Activated CD4-positive, alpha-beta memory T cell treated with anti-CD3 and anti-CD28 coated beads, Interleukin-2, amount 10 ng/mL, durations not matched to agents 7 days and 5 days (primary cell): ENCODE results near the gene KCNJ3. TPM values are rescaled to one million over a fixed set of nuclear protein-coding genes. Genes with fewer than 3 reads are reported as not detected.

Experiments used
- CTCF ChIA-PET: fragments of 350-600 bp; sonication (Branson Sonifier 250); formaldehyde crosslinking; loops from one replicate; lab custom pipeline; 2021; ENCODE audit warnings: antibody characterized with exemption, inconsistent platforms; lab: Charles Lee
- POLR2A ChIA-PET: fragments of 350-600 bp; sonication (Branson Sonifier 250); formaldehyde crosslinking; loops from one replicate; lab custom pipeline; 2021; ENCODE audit warnings: antibody characterized with exemption; lab: Charles Lee
- DNase-seq: peaks from one replicate; pipeline ENCODE4 v3.0.0-alpha.2; 2020
- H3K27ac Mint-ChIP-seq: one replicate; pipeline ENCODE4 v1.8.0; 2021; ENCODE audit warnings: mild to moderate bottlenecking, mixed read lengths
- H3K27me3 Mint-ChIP-seq: one replicate; pipeline ENCODE4 v1.8.0; 2021; ENCODE audit warnings: mixed read lengths
- H3K36me3 Mint-ChIP-seq: one replicate; pipeline ENCODE4 v1.8.0; 2021; ENCODE audit warnings: low read depth, mixed read lengths
- H3K4me1 Mint-ChIP-seq: one replicate; pipeline ENCODE4 v1.8.0; 2021; ENCODE audit warnings: mixed read lengths
- H3K4me3 Mint-ChIP-seq: one replicate; pipeline ENCODE4 v1.8.0; 2021; ENCODE audit warnings: mild to moderate bottlenecking, mixed read lengths
- H3K9me3 Mint-ChIP-seq: one replicate; pipeline ENCODE4 v1.8.0; 2021; ENCODE audit warnings: mixed read lengths
- total RNA-seq, 2 experiments: library from RNA; stranded (reverse); gene quantifications; one replicate each; pipeline ENCODE4 v1.2.3, GENCODE V29; 2021

KCNJ3 gene
- total RNA-seq, 2 experiments from 2014 or later, result not detected

DNA sequence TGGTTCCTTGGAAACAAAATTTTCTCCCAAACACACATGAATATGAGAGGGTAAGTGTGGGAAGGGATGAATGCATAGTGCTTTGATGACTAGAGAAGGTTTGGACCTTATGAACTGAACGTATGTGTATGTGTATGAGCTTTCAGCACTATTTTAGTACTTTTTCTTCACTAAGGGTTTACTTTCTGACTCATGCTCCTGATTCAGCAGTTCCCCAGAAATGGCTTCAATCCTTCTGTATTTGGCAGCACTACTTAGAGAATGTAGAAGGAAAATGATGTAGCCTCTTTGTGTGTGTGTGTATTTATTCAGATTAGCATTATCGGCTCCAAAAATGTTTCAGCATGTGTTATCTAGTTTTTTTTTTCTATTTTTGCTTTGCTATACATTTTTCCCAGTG is 22.2 kb downstream of the KCNJ3 start:
- Mint-ChIP-seq H3K4me3 (no peak overlapping the region), H3K4me1 (no peaks in the 10 kb centered on the region), H3K9me3 (no peaks in the 10 kb centered on the region), H3K27ac (no peak overlapping the region), H3K27me3 (no peaks in the 10 kb centered on the region), H3K36me3 (no peaks in the 10 kb centered on the region)
- POLR2A ChIA-PET, result no interaction called here
- CTCF ChIA-PET, result no interaction called here
- no peak for DNase-seq

DNA sequence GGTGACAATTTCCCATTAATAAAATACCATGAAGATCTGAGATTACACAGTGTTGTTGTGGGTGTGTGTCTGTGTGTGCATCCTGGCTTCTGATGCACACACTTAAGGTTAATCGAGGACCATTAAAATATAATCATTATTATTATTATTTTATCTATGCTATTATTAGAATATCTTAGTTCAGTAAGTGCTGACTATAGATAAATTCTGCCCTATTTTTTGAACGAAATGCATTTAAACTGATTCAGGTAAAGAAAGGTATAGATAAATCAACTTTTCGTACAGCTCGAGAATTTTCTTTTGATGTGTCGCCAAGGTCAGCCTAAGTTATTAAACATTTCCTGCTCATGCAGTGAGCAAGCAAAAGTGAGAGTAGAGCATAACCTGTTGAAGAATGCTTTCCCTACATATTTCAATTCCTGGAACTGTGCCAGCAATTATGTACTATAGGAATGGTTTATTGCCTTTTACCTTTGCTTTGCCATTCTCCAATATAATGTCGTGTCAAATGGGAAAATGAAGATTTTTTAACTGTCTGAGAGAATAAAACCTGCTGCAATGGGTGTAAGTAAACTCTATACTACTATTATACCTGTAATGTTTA is 25.8 kb downstream of the KCNJ3 start:
- no peak for DNase-seq

DNA sequence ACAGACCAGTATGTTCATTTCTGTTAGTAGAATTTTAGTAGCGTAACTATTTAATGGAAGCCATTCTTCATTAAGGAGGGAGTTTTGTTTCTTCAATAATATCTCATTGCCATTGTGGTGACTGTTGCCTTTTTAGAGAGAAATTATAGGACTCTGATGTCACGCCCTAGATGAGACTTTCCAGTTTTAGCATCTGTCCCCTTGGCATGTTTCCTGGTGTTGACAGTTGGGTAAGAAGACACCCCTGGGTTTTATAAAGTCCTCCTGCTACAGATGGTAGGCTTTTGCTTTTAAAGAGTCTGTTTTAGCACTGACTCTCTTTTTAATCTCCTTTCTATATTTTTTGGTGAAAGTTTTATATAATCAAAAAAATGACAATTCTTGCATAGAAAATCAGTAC is 41.9 kb downstream of the KCNJ3 start:
- H3K27me3 Mint-ChIP-seq, result no peaks in the 10 kb centered on the region
- POLR2A ChIA-PET, result no interaction called here
- H3K4me1 Mint-ChIP-seq, result no peaks in the 10 kb centered on the region
- no peak overlapping the region for H3K4me3 Mint-ChIP-seq
- H3K9me3 Mint-ChIP-seq, result peaks cover 6% of the 10 kb centered on the region
- H3K36me3 Mint-ChIP-seq, result no peaks in the 10 kb centered on the region
- DNase-seq, result no peak
- CTCF ChIA-PET, result no interaction called here
- no peak overlapping the region for H3K27ac Mint-ChIP-seq

More for the DNA sequence above, 25.8 kb downstream of the KCNJ3 start:
- ChIA-PET CTCF (interaction anchor here (1.0 kb wide), 1 partner anchor 13 kb away, joined by 3 read pairs; no protein-coding TSS in a partner anchor), POLR2A (no interaction called here)
- no peaks in the 10 kb centered on the region for H3K4me1 Mint-ChIP-seq
- H3K9me3 Mint-ChIP-seq, result peaks cover 6% of the 10 kb centered on the region
- no peaks in the 10 kb centered on the region for H3K36me3 Mint-ChIP-seq
- no peak overlapping the region for H3K4me3 Mint-ChIP-seq
- no peaks in the 10 kb centered on the region for H3K27me3 Mint-ChIP-seq
- H3K27ac Mint-ChIP-seq, result no peak overlapping the region

DNA sequence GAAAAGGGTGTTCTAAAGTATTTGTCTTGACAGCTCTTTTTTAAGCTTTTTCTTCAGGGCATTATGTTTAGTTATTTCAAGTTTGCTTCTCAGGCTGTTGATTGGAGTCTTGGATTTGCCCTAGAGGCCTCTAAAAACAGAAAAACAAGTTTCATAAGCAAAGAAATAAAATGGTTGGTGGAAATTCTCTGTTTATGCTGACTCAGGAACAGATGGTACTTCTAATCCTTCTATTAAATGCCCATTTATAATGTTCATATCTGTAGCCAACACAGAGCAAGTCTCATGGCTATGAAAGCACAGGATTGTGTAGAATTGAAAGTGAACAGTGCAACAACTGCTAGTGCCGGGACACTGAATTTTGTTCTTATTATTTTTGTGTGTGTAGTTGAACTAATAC is 60.4 kb downstream of the KCNJ3 start:
- no peaks in the 10 kb centered on the region for H3K36me3 Mint-ChIP-seq
- no peaks in the 10 kb centered on the region for H3K4me1 Mint-ChIP-seq
- H3K27ac Mint-ChIP-seq, result no peak overlapping the region
- H3K4me3 Mint-ChIP-seq, result no peak overlapping the region
- POLR2A ChIA-PET, result no interaction called here
- no peaks in the 10 kb centered on the region for H3K9me3 Mint-ChIP-seq
- no peak for DNase-seq
- H3K27me3 Mint-ChIP-seq, result no peaks in the 10 kb centered on the region
- CTCF ChIA-PET, result no interaction called here

DNA sequence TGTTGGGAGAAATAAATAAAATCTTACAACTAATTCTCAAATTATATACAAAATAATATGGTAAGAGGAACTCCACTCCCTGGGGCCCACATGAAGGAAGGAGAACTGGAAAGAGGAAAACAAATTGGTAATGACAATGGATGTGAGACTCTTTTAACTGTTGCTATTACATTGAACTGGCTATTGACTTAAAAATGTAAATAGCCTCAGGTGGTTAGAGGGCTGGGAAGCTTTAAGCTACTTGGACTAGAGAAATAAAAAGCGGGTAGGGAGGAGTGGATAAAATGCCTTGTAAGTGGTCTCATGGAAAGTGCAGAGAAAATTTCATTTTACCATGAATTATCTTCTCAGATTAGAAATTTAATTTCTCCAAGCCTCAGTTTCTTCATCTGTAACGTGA is 64.1 kb downstream of the KCNJ3 start:
- POLR2A ChIA-PET, result no interaction called here
- DNase-seq, result no peak
- H3K27me3 Mint-ChIP-seq, result no peaks in the 10 kb centered on the region

DNA sequence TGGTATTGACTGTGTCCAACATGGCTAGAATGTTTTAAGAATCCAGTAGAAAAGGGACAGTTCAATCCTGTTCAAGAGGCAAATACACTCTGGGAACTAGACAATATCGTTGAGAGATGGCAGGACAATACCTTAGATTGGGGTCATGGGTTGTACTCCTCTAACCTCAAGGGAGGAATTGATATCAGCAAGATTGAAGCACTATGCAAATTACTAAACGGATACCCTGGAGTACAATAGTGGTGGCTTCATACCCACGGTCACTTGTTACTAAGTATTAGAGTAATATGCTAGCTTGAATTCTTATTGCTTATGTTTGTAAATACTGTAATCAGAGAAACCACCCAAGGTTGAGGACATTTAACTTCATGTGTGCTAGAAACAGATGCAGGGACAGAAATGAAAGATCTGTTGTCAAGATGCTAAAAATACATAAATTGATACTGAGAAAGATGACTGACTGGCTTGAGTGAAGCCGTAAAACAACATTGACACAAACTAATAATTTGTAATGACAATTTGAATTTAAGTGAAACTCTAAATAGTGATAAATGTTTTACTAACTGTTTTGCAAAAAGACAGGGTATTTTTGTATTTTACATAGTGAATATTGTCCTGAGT is 73.3 kb downstream of the KCNJ3 start:
- H3K4me1 Mint-ChIP-seq, result no peaks in the 10 kb centered on the region
- CTCF ChIA-PET, result no interaction called here
- POLR2A ChIA-PET, result no interaction called here
- no peaks in the 10 kb centered on the region for H3K36me3 Mint-ChIP-seq
- no peak overlapping the region for H3K27ac Mint-ChIP-seq
- DNase-seq, result no peak
- no peaks in the 10 kb centered on the region for H3K27me3 Mint-ChIP-seq
- H3K4me3 Mint-ChIP-seq, result no peak overlapping the region
- peaks cover 5% of the 10 kb centered on the region for H3K9me3 Mint-ChIP-seq

More for the DNA sequence above, 64.1 kb downstream of the KCNJ3 start:
- no peaks in the 10 kb centered on the region for H3K9me3 Mint-ChIP-seq
- no peak overlapping the region for H3K4me3 Mint-ChIP-seq
- CTCF ChIA-PET, result no interaction called here
- no peaks in the 10 kb centered on the region for H3K4me1 Mint-ChIP-seq
- no peaks in the 10 kb centered on the region for H3K36me3 Mint-ChIP-seq
- no peak overlapping the region for H3K27ac Mint-ChIP-seq

DNA sequence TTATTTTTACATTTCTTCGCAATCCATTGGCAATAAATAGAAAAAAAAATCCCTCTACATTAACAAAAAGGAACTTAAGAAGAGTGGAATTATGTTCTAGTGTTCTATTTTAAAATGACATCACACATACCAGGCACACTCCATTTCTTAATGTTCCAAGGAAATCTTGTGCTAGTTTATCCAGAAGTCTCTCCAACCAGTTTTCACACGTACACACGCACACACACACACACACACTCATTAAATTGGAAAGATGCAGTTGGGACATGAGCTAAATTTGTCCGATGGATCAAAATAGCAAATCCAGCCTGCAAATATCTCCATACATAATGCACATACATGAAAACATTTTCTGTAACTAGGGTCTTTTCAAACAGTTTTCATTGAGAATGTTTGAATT is 78.3 kb downstream of the KCNJ3 start:
- Mint-ChIP-seq H3K36me3 (no peaks in the 10 kb centered on the region), H3K4me3 (no peak overlapping the region), H3K27ac (no peak overlapping the region), H3K9me3 (peaks cover 7% of the 10 kb centered on the region), H3K27me3 (no peaks in the 10 kb centered on the region), H3K4me1 (no peaks in the 10 kb centered on the region)
- POLR2A ChIA-PET, result no interaction called here
- CTCF ChIA-PET, result no interaction called here
- no peak for DNase-seq

DNA sequence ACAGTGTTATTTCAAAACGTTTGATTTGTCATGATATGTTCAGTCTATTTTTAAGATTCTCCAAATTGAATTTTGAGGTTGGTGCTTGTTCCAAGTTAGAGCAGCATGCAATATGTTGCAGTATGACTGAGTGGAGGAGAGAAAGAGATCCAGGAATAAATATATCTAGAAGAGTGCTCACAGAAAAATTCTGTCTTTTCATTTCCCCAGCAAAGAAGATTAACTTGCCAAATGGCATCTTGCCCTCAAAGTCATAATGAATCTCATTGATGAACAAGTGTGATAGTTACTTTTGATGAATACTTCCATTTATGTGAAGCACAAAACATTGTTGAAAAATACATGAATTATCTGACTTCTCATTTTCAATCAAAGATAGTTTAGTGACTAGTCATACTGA is 95.9 kb downstream of the KCNJ3 start:
- Mint-ChIP-seq H3K36me3 (no peaks in the 10 kb centered on the region), H3K9me3 (peaks cover 5% of the 10 kb centered on the region), H3K27ac (no peak overlapping the region), H3K4me3 (no peak overlapping the region), H3K4me1 (no peaks in the 10 kb centered on the region), H3K27me3 (no peaks in the 10 kb centered on the region)
- POLR2A ChIA-PET, result no interaction called here
- no peak for DNase-seq
- CTCF ChIA-PET, result no interaction called here

DNA sequence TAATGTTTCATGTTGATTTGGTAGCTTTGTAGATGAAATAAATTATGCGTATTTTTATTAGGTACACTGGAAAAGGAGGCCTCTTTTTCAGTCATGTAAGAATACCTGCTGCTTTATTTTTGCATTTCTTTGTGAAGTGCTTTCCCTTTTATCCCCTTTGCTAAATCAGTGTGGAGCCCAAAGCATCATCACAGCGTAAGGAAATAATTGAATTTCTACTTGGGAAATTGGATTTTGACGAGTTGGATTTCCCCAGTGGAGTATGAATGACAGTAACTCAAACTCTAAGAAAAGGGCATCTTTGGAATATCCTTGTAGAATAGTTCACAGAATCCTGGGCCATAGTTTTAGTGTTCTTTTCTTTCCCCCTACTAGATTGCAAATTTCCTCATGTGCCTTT is 97.2 kb downstream of the KCNJ3 start:
- Mint-ChIP-seq H3K4me3 (no peak overlapping the region), H3K9me3 (peaks cover 7% of the 10 kb centered on the region), H3K4me1 (no peaks in the 10 kb centered on the region), H3K36me3 (no peaks in the 10 kb centered on the region), H3K27me3 (no peaks in the 10 kb centered on the region), H3K27ac (no peak overlapping the region)
- DNase-seq, result no peak
- POLR2A ChIA-PET, result no interaction called here
- CTCF ChIA-PET, result no interaction called here

DNA sequence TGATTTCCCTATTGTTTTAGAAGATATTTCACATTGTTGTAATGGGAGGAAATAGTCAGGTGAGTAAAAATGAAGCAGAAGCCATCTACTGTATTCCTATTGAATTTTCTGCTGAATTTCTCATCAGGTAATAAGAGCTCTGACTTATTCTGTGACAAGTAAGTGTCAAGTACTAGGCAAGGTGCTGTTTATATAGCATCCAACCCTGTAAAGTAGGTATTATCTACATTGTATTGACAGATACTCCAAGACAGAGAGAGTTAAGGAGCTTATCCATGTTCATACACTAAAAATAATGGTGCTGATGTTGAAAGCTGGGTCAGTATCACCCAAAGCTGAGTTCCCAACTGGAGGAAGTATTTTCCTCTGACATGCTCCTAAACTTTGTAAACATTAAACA is 106.0 kb downstream of the KCNJ3 start:
- ChIA-PET POLR2A (no interaction called here), CTCF (no interaction called here)
- Mint-ChIP-seq H3K4me1 (no peaks in the 10 kb centered on the region), H3K4me3 (no peak overlapping the region), H3K9me3 (peaks cover 2% of the 10 kb centered on the region), H3K27me3 (no peaks in the 10 kb centered on the region), H3K36me3 (no peaks in the 10 kb centered on the region), H3K27ac (no peak overlapping the region)
- DNase-seq, result no peak

DNA sequence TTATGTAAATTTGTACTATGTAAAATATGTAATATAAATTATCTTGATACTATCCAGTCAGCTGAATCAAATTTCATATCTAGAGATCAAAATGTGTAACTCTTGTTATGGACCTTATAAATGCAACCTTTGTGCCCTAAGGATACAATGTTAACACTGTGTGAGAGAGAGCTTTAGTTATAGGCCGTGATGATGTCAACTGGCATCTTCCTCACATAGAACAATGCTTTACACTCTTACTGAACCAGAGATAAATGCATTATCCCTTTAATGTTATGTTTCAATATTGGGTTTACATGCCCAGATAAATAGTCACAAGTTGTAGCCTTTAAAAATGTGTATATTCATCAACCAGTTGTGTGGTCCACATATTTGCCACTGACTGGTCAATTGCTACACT is 115.1 kb downstream of the KCNJ3 start:
- ChIA-PET POLR2A (no interaction called here), CTCF (no interaction called here)
- Mint-ChIP-seq H3K4me1 (no peaks in the 10 kb centered on the region), H3K9me3 (no peaks in the 10 kb centered on the region), H3K4me3 (no peak overlapping the region), H3K27ac (no peak overlapping the region), H3K27me3 (no peaks in the 10 kb centered on the region), H3K36me3 (no peaks in the 10 kb centered on the region)
- no peak for DNase-seq

DNA sequence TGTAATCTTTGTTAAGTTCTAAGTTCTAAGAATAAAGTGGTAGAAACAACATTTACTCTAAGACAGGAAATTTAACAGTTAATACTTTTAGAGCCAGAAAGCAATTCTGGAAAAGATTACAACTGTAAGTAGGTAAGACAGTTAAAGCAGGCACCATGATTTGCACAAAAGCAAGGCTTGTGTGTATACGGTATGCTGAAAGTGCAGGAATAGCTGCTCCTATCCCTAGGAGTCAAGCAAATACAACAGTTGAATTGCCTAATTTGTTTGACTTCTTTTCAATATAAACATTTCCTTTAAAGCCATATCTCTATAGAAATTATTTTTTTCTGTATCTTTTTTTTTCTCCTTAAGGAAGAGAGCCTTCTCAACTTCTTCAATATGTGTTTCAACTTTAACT is 116.4 kb downstream of the KCNJ3 start:
- H3K27ac Mint-ChIP-seq, result no peak overlapping the region
- H3K36me3 Mint-ChIP-seq, result no peaks in the 10 kb centered on the region
- ChIA-PET POLR2A (no interaction called here), CTCF (no interaction called here)
- H3K4me3 Mint-ChIP-seq, result no peak overlapping the region
- H3K27me3 Mint-ChIP-seq, result no peaks in the 10 kb centered on the region
- no peaks in the 10 kb centered on the region for H3K4me1 Mint-ChIP-seq
- no peaks in the 10 kb centered on the region for H3K9me3 Mint-ChIP-seq
- no peak for DNase-seq

DNA sequence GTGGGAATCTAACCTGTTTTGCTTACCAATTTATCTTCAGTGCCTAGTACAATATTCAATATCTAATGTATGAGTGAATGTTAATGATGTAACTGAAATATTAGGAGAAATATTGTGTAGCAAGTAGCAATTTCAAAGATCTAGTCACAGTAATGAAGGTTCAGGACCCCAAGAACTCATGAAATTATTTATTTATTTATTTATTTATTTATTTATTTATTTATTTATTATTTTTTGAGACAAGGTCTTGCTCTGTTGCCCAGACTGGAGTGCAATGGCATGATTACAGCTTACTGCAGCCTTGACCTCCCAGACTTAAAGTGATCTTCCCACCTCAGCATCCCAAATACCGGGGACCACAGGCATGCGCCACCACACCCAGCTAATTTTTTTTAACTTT is 126.9 kb downstream of the KCNJ3 start:
- H3K27me3 Mint-ChIP-seq, result no peaks in the 10 kb centered on the region
- H3K27ac Mint-ChIP-seq, result no peak overlapping the region
- H3K36me3 Mint-ChIP-seq, result no peaks in the 10 kb centered on the region
- H3K9me3 Mint-ChIP-seq, result no peaks in the 10 kb centered on the region
- ChIA-PET POLR2A (no interaction called here), CTCF (no interaction called here)
- DNase-seq, result no peak
- no peaks in the 10 kb centered on the region for H3K4me1 Mint-ChIP-seq
- no peak overlapping the region for H3K4me3 Mint-ChIP-seq

DNA sequence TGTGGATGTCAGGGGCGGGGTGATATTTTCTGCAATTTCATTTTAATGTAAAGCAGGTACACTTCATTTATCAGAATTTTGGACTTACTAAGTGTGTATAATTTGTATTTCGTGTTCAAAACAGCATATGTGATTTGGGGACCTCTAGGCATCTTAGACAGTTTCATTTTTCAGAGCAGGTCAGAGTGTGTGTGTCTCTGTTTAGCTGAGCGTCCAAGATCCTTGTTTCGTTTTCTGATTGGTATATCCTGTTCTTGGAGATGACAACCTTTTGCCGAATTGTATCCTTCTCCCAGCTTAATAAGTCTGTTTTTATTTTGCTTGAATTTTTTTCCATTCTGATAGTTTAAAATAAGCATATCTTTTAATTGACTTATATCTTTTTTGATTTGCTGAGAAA is 128.3 kb downstream of the KCNJ3 start:
- POLR2A ChIA-PET, result no interaction called here
- H3K9me3 Mint-ChIP-seq, result no peaks in the 10 kb centered on the region
- H3K36me3 Mint-ChIP-seq, result no peaks in the 10 kb centered on the region
- DNase-seq, result no peak
- H3K4me1 Mint-ChIP-seq, result no peaks in the 10 kb centered on the region
- no peak overlapping the region for H3K27ac Mint-ChIP-seq
- CTCF ChIA-PET, result no interaction called here
- no peaks in the 10 kb centered on the region for H3K27me3 Mint-ChIP-seq
- no peak overlapping the region for H3K4me3 Mint-ChIP-seq
